D721Med (cell line): ENCODE measurements around the gene GSE1.

ENCODE experiments used
- DNase-seq: peaks from one replicate; pipeline ENCODE4 v3.0.0; 2011; ENCODE audit warnings: low spot score; ENCODE audit not compliant: insufficient read length
- FAIRE-seq: peaks from 2 replicates; lab custom pipeline; 2011; peaks lifted over from hg19 to GRCh38; lab: Jason Lieb, UNC
- CTCF ChIP-seq: IDR thresholded peaks from 2 replicates; pipeline ENCODE4 v1.5.1; 2012; ENCODE audit warnings: mild to moderate bottlenecking, control low read depth; ENCODE audit not compliant: insufficient read depth; ENCODE audit errors: missing control alignments

Gene GSE1

GRCh38 chr16:85627526-85628264 is 14.6 kb downstream of the GSE1 start:
- FAIRE-seq (no peak), DNase-seq (no peak)
- no peak for TF ChIP-seq CTCF

GRCh38 chr16:85628265-85628556 is 15.1 kb downstream of the GSE1 start:
- FAIRE-seq = no peak
- TF ChIP-seq CTCF = no peak
- no peak for DNase-seq

- FAIRE-seq = no peak
- TF ChIP-seq CTCF = no peak
- no peak for DNase-seq
Observed at GRCh38 chr16:85628645-85629044, 15.5 kb downstream of the GSE1 start.

- no peak for FAIRE-seq
- no peak for DNase-seq
- no peak for TF ChIP-seq CTCF
Observed at GRCh38 chr16:85629326-85629725, 16.2 kb downstream of the GSE1 start.

GRCh38 chr16:85629853-85630252 is 16.7 kb downstream of the GSE1 start:
- FAIRE-seq (no peak), DNase-seq (no peak)
- no peak for TF ChIP-seq CTCF

- no peak for DNase-seq
- TF ChIP-seq CTCF = no peak
- no peak for FAIRE-seq
Observed at GRCh38 chr16:85631230-85631629, 18.1 kb downstream of the GSE1 start.

- no peak for DNase-seq
- no peak for FAIRE-seq
- no peak for TF ChIP-seq CTCF
Observed at GRCh38 chr16:85631802-85632393, 18.8 kb downstream of the GSE1 start.
